Vagina (tissue), 2 donors: ENCODE measurements around the gene DOCK4. TPM values are rescaled to one million over a fixed set of nuclear protein-coding genes. Genes with fewer than 3 reads are reported as not detected.

Experiments
- DNase-seq, 2 donors: peaks; one replicate each; pipeline ENCODE4 v3.0.0-alpha.2; 2017; ENCODE audit errors: extremely low spot score in 2 of 2
- H3K27ac ChIP-seq: fragments of 200-600 bp; sonication (generic); one replicate; pipeline ENCODE4 v1.5.1; 2019
- H3K27me3 ChIP-seq: fragments of 200-600 bp; sonication (generic); one replicate; pipeline ENCODE4 v1.5.1; 2019
- H3K36me3 ChIP-seq, 2 donors: fragments of 200-600 bp; sonication (generic); one replicate each; pipeline ENCODE4 v1.5.1; 2017 to 2019
- H3K4me1 ChIP-seq: fragments of 200-600 bp; sonication (generic); one replicate; pipeline ENCODE4 v1.5.1; 2019
- H3K4me3 ChIP-seq, 2 donors: fragments of 200-600 bp; sonication (generic); 1 replicate in 1 of 2; 2 replicates in 1 of 2; pipeline ENCODE4 v1.5.1; 2016 to 2019
- H3K9me3 ChIP-seq: fragments of 200-600 bp; sonication (generic); one replicate; pipeline ENCODE4 v1.5.1; 2019
- CTCF ChIP-seq, 3 experiments: fragments of 450-650 bp in 2 of 3; fragments of 200-600 bp in 1 of 3; sonication (generic) in 1 of 3; IDR thresholded peaks; one replicate each; pipeline ENCODE4 v1.5.1; 2017 to 2019; ENCODE audit warnings: antibody characterized with exemption in 3 of 3, mild to moderate bottlenecking in 2 of 3, moderate library complexity in 2 of 3
- POLR2A ChIP-seq, 2 donors: fragments of 450-650 bp; IDR thresholded peaks; one replicate each; pipeline ENCODE4 v1.6.1; 2017; ENCODE audit warnings: antibody characterized with exemption in 2 of 2, mild to moderate bottlenecking in 2 of 2, moderate library complexity in 2 of 2
- POLR2AphosphoS5 ChIP-seq, 2 donors: sonication (generic); formaldehyde crosslinking; IDR thresholded peaks; one replicate each; pipeline ENCODE4 v1.9.0; 2017; ENCODE audit warnings: antibody characterized with exemption in 2 of 2, mild to moderate bottlenecking in 2 of 2, low read depth in 1 of 2; ENCODE audit not compliant: insufficient read depth in 1 of 2
- intact Hi-C: fragments of 100-400 bp; cut with DNase I; formaldehyde crosslinking; loops from one replicate; pipeline ENCODE4 v1.15.1; 2023
- total RNA-seq: library from RNA; depleted of rRNA; stranded (reverse); fragments of >200 nt; gene quantifications from one replicate; pipeline ENCODE4 v1.2.3, GENCODE V29; 2016

The DOCK4 gene
- total RNA-seq, 1 donor from 2014 or later = 40.3 TPM

- DNase-seq = no peak
- Histone ChIP-seq H3K27ac (no peak overlapping the region), H3K4me1 (no peaks in the 10 kb centered on the region), H3K9me3 (no peaks in the 10 kb centered on the region), H3K36me3 (peaks cover 0 to 1% of the 10 kb centered on the region in 2 donors), H3K4me3 (no peak overlapping the region), H3K27me3 (no peaks in the 10 kb centered on the region)
- TF ChIP-seq CTCF (IDR thresholded peaks at IDR 0.05) (no peak), POLR2A (IDR thresholded peaks at IDR 0.05) (no peak), POLR2AphosphoS5 (IDR thresholded peaks at IDR 0.05; ENCODE audit: insufficient read depth in 1 of 2, low read depth in 1 of 2) (no peak)
- intact Hi-C loops = loop anchor here (10.0 kb wide), 1 partner anchor 750 kb away; no protein-coding TSS in a partner anchor
Measured at GRCh38 chr7:111744501-111745155, 461.6 kb downstream of the DOCK4 start.

- H3K9me3 ChIP-seq = no peaks in the 10 kb centered on the region
- intact Hi-C loops = loop anchor here (10.0 kb wide), 1 partner anchor 751 kb away; no protein-coding TSS in a partner anchor
- H3K27ac ChIP-seq = no peak overlapping the region
- H3K4me3 ChIP-seq = no peak overlapping the region
- H3K27me3 ChIP-seq = no peaks in the 10 kb centered on the region
- TF ChIP-seq POLR2AphosphoS5 (IDR thresholded peaks at IDR 0.05; ENCODE audit: insufficient read depth in 1 of 2, low read depth in 1 of 2) (no peak), POLR2A (IDR thresholded peaks at IDR 0.05) (no peak), CTCF (IDR thresholded peaks at IDR 0.05) (no peak)
- no peak for DNase-seq
- H3K36me3 ChIP-seq = peaks cover 0 to 12% of the 10 kb centered on the region in 2 donors
- no peaks in the 10 kb centered on the region for H3K4me1 ChIP-seq
Measured at GRCh38 chr7:111743244-111743847, 462.9 kb downstream of the DOCK4 start.

- intact Hi-C loops = loop anchor here (10.0 kb wide), 1 partner anchor 753 kb away; no protein-coding TSS in a partner anchor
- H3K27ac ChIP-seq = no peak overlapping the region
- no peak for DNase-seq
Measured at GRCh38 chr7:111741811-111742240, 464.4 kb downstream of the DOCK4 start.

GRCh38 chr7:111740942-111741341, 465.3 kb downstream of the DOCK4 start:
- intact Hi-C loops = loop anchor here (10.0 kb wide), 1 partner anchor 754 kb away; no protein-coding TSS in a partner anchor
- Histone ChIP-seq H3K27me3 (no peaks in the 10 kb centered on the region), H3K9me3 (no peaks in the 10 kb centered on the region), H3K36me3 (peaks cover 0 to 12% of the 10 kb centered on the region in 2 donors), H3K4me3 (no peak overlapping the region), H3K4me1 (no peaks in the 10 kb centered on the region), H3K27ac (no peak overlapping the region)
- TF ChIP-seq CTCF (IDR thresholded peaks at IDR 0.05) (no peak), POLR2AphosphoS5 (IDR thresholded peaks at IDR 0.05; ENCODE audit: insufficient read depth in 1 of 2, low read depth in 1 of 2) (no peak), POLR2A (IDR thresholded peaks at IDR 0.05) (no peak)
- DNase-seq = no peak

More at GRCh38 chr7:111741811-111742240, 464.4 kb downstream of the DOCK4 start:
- Histone ChIP-seq H3K27me3 (no peaks in the 10 kb centered on the region), H3K4me3 (no peak overlapping the region), H3K4me1 (no peaks in the 10 kb centered on the region), H3K9me3 (no peaks in the 10 kb centered on the region), H3K36me3 (peaks cover 0 to 12% of the 10 kb centered on the region in 2 donors)
- TF ChIP-seq POLR2A (IDR thresholded peaks at IDR 0.05) (no peak), POLR2AphosphoS5 (IDR thresholded peaks at IDR 0.05; ENCODE audit: insufficient read depth in 1 of 2, low read depth in 1 of 2) (no peak), CTCF (IDR thresholded peaks at IDR 0.05) (peak; percentile 19 to 68 (median 59))

GRCh38 chr7:111736552-111736874, 469.7 kb downstream of the DOCK4 start:
- intact Hi-C loops = no loop called here
- H3K9me3 ChIP-seq = no peaks in the 10 kb centered on the region
- no peaks in the 10 kb centered on the region for H3K27me3 ChIP-seq
- no peak overlapping the region for H3K27ac ChIP-seq
- H3K36me3 ChIP-seq = peaks cover 0 to 12% of the 10 kb centered on the region in 2 donors
- H3K4me1 ChIP-seq = peaks cover 4% of the 10 kb centered on the region
- no peak overlapping the region for H3K4me3 ChIP-seq
- no peak for TF ChIP-seq POLR2AphosphoS5 (IDR thresholded peaks at IDR 0.05; ENCODE audit: insufficient read depth in 1 of 2, low read depth in 1 of 2)
- TF ChIP-seq POLR2A (IDR thresholded peaks at IDR 0.05) = no peak
- TF ChIP-seq CTCF (IDR thresholded peaks at IDR 0.05) = no peak
- no peak for DNase-seq
